Measurements from ENCODE around the gene FGD1.
A peak's percentile ranks its signal among the peaks of the same experiment; 100 is the strongest.
"Not testable (repeated sequence)": the region's sequence is repeated elsewhere in the genome, so short reads cannot be mapped to it uniquely, and the experiment has no call there.

Gene FGD1

DNA sequence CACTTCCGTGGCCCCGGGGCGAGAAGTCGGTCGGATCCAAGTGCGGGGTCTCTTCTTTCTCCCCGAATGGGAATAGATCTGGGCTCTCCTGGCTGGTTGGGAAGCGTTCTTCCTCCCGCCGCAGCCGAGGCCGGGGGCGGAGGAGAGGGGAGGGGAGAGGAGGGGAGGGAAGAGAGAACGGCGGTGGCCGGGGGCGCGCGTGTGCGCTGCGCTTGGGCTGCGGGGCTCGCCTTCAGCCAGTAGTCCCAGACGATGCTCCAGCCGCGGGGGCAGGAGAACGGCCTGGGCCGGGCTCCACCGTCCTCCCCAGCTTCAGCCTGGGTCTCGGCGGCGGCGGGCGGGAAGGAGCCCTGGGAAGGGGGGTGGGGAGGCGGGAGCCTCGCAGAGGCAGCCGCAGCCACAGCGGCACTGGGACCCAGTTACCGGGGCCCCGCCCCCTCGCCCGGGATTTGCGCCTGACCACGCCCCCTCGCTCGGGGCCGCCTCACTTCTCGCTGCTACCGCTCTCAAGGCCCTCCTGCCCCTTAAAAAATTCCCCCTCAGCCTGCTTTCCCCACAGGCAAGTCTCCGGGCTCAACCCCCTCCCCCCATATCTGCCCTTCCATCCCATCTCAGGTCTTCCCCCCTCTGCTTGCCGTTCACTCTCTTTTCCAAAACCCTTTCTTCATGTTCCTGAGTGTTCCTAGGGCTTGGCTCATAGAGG lies at the start of gene FGD1:
TSS of gene FGD1 (minus strand) at position 421 of the 703 bp plus-strand sequence. CDS start 802 bp downstream, outside the sequence.
- peak; percentile 48 for DNase-seq (ENCODE audit: low spot score)

DNA sequence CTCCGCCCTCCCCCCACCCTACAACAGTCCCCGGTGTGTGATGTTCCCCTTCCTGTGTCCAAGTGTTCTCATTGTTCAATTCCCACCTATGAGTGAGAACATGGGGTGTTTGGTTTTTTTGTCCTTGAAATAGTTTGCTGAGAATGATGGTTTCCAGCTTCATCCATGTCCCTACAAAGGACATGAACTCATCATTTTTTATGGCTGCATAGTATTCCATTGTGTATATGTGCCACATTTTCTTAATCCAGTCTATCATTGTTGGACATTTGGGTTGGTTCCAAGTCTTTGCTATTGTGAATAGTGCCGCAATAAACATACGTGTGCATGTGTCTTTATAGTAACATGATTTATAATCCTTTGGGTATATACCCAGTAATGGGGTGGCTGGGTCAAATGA lies 46.2 kb upstream of the FGD1 start:
- DNase-seq (ENCODE audit: low spot score) = not testable (repeated sequence)

DNA sequence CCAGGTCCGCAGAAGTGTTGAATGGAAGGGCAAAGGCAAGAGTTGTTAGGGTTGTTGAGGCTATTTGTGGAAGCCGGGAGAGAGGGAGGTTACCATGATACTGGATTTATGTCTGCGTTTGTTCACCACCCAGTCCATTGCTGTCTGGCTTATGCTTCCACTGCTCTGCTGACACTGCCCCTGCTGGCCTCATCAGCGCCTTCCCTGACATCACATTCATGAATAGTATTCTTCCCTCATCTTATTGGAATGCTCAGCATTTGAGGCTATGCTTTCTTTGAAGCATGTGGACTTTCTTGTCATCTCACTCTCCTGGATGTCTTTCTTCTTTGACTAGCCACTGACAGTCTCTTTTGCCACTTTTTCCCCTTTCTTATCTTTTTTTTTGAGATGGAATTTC lies 44.3 kb upstream of the FGD1 start:
- no peak for DNase-seq (ENCODE audit: low spot score)

DNA sequence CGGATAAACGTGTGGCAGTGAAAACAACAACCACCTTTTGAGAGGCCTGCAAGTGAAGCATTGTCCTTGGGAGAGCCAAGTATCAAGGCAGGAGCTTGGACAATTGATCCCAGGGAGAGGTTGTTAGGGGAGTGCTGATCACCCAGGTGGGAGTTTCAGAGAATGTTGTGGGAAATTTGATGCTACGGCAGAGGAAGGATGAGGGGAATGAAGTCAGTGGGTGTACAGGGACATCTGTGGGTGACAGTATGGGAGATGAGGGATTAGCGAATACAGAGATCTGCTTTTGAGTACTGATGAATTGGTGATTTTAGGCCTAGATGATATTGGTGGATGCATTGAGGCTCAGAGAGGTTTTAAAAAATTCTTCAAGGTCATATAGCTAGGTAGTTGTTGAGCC lies 38.2 kb upstream of the FGD1 start:
- DNase-seq (ENCODE audit: low spot score) = peak; percentile 2

DNA sequence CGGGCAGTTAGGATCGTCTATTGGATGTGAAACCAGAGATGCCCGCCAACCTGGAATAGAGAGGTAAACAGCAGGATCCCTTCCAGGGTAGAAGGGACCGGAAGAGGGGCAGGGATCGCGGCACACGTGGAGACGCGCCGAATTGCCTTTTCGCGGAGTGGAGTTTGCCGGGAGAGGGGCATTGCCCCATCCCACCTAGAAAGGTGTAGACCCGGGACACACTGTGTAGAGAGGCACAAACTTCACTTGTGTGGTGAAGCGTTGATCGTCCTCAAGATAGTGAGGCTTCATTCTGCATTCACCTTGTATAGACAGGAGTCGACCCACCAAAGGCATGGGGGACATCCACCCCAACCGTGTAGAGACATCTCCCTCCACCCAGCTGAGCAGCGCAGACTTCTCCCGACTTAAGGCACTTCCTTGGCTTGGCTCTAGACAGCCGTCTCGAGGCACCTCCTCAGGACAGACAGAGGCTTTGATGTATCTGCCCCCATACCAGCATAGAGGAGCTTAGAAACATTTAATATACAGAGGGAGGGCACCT lies 34.4 kb upstream of the FGD1 start:
- no peak for DNase-seq (ENCODE audit: low spot score)

DNA sequence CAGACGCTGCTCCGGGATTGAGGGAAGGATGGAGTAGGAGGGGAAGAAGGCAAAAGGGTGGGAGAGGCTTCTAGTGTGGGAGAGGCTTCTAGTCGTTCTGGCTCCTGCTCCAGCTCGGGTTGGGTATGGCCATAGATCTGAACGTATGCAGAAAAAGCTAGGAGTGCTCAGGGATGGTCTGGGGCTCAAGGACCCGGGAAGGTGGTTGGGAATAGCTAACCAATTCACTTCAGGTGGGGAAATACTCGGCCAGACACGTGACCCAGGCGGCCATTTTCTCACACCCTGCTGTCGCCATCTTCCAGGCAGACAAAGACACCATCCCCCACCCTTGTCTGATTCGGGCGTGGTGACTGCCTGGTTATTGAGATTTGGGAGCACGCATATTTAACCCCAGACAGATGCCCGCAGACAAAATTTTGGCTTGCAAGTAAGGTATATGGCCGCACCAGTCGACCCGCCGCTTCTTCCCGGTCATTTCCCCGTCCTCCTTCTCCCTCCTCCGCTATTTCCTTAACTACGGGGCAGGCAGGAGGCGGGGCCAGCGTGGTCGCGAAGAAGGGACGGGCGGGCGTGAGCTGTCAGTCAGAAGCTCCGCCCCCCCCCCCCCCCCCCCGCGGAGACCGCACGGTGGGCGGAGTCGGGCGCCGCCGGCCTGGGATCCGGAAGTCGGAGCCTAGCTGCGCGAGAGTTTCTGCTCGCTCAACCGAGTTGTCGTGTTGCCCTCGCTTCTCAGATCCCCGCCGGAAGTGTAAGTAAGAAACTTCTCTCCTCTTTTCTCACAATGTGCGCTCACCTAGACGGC lies 33.7 kb upstream of the FGD1 start, which contains the start of gene GNL3L:
TSS of gene GNL3L (plus strand) at position 668 of the 805 bp plus-strand sequence. CDS start 2,348 bp downstream, outside the sequence.
- DNase-seq (ENCODE audit: low spot score) = peak; percentile 92

DNA sequence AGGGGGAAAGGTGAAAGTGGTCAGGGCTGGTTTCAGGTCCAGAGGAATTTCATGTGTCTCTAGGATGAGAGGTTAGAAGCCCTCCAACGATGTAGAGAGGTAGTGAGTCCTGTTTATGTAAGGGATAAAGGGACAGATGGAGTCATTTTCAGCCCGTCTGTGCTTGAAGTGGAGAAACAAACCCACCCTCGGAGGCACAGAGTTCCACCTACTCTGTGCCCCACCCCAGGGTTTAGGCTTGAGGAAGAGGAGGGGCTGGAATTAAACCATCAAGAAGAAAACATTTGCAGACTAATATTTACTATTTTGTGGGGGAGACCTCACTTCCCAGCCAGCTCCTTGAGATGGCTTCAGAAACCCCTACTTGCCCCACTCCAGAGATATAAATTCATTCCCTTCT lies 33.1 kb upstream of the FGD1 start:
- no peak for DNase-seq (ENCODE audit: low spot score)

DNA sequence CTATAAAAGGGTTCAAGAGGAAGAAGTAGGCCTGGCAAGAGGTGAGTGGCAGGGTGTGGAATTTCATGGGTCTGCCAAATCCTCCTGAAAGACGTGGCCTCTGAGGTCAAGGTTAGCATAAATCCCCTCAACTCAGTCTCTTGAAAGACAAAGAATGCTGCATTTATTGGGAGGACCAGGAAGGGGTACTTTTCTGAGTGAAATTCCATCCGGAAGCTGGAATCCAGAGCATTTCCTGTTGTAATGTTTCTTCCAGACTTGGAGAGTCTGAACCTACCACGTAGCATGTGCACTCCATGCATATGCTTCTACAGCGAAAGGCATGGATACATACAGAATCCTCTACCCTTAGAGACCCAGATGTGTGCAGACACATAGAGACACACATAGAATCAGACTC lies 13.4 kb upstream of the FGD1 start:
- no peak for DNase-seq (ENCODE audit: low spot score)

DNA sequence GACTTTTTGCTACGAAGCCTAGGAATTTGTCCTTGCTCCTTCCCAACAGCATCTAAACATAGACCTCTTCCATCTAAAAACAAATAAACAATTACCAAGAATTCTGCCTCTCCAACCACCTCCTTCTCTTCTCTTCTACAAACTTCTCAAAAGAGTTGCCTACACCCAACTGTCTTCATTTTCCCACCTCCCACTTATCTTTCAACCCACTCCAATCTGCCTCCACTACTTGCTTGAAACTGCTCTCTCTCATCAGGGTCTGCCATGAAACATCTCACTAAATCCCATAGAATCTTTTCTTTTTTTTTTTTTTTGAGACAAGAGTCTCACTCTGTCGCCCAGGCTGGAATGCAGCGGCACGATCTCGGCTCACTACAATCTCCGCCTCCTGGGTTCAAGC lies 902 bp upstream of the FGD1 start:
- DNase-seq (ENCODE audit: low spot score) = no peak

DNA sequence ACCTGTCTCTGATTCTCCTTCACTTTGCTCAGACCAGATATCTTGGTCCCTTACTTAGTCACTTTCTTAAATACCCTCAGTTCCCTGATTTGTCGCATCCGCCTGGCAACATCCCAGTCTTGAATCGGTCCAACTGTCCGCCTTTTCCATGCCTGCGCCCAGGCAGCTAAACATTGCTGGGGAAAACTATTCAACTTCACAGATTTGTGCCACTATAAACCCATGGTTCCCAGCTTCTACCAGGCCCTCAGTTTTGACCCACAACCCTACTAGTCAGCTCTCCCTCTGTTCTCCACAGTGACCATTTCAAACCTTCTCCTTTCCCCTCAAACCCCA lies 451 bp upstream of the FGD1 start:
- DNase-seq (ENCODE audit: low spot score) = no peak

DNA sequence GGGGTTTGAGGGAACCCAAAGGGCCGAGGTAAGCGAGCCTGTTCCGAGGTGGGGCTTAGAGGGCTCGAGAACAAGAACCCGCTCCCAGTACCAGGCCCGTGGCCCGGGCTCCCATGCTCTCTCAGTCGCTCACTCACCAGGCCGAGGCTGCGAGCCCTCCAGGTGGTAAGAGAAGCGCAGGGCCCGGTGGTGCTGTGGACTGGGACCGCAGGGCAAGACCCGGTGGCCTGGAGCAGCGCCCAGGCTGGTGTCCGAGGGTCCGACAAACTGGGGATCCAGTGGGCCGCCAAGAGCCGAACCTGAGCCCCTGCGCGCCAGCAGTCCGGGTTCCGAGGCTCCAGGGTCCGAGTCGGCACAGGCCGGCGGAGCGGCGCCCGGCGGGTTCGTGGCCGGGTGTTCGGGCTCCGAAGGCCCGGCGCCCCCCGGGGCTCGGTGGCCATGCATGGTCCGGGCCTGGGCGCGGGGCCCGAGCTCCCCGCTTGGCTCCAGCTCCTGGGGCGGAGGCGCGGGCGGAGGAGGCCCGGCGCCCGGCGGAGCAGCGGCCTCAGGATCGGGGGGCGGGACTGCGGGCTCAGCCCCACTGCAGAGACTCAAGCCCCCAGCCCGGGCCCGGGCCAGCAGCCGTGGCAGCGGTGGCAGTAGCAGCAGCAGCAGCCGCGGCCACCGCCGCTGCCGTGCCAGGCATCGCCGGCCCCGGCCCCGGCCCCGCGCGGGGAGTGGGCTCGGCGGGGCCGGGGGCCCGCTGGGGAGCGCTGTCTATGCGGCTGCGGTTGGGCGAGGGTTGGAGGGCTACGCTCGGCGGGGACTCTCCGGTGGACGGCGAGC lies 833 bp downstream of the FGD1 start:
- no peak for DNase-seq (ENCODE audit: low spot score)

DNA sequence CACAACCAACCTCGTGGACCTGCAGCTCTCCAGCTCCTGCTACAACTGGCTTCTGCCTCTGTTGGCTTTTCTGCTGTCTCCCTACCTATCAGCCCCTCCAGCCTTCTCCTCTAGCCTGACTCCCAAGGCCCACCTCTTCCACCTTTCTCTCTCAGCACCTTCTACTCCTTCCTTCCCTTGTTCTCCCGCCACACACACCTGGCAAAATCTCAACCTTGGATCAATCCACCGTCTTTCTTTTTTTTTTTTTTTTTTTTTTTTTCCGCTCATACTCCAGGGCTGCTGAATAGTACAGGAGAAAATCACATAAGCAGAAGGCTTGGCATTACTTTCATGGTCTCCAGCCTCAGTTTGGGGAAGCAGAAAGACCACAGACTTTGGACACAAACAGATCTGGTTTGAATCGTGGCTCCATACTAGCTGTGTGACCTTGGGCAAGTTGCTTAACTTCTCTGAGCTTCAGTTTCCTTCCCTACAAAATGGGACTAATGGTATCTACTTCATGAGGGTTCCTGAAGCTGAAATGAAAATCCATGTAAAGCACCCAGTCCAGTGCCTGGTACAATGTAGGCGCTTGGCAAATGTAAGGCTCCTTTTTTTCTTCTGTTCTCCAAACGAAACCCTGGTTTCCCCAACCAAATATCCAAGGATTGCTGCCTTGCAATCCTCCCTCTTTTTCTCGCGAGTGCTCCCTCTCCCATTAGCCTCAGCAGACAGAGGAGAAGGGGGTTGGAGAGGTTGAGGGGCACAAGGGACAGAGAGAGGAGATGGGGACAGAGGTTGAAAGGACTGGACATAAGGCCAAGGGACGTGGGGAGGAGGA lies 1.7 kb downstream of the FGD1 start:
- peak; percentile 10 for DNase-seq (ENCODE audit: low spot score)

DNA sequence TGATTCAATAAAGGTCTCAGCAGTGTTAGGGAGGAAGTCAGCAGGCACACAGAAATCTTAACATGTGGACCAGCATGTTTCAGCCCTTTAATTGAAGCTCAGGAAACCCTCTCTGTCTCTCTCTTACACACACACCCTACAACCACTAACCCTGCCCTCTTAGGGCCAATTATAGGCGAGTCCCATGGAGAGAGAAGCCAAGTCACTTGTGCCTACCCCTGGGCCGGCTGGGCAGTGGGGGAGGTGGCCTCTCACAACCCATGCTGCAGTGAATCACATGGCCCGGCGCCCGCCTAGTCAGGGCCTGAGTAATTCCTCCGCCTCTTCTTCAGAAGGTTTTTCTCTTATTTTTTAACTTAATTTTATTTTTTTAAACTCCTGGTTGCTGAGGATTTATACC lies 3.7 kb downstream of the FGD1 start:
- no peak for DNase-seq (ENCODE audit: low spot score)

DNA sequence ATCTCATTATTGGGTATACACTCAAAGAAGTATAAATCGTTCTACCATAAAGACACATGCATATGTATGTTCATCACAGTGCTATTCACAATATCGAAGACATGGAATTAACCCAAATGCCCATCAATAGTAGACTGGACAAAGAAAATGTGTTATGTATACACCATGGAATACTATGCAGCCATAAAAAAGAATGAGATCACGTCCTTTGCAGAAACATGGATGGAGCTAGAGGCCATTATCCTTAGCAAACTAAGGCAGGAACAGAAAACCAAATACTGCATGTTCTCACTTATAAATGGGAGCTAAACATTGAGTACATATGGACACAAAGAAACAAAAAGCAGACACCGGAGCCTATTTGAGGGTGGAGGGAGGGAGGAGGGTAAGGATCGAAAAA lies 6.2 kb downstream of the FGD1 start:
- not testable (repeated sequence) for DNase-seq (ENCODE audit: low spot score)

DNA sequence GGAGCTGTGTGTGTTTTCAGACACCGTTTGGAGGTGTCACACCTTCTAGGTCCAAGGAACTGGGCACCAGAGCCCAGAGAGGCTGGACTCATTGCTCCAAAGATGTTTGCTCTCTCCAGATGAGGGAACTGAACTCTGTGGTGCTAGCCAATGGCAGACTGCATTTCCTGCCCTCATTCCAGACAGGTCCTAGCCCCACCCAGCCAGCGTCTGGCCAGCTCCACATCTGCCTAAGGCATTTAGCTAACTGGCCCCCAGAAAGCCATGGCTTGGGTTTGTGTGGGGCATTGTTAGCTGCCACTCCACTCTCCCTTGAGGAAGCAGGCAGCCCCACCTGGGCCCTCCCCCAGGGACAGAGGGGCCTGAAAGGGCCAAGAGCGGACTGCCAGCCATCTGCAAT lies 11.4 kb downstream of the FGD1 start:
- no peak for DNase-seq (ENCODE audit: low spot score)

DNA sequence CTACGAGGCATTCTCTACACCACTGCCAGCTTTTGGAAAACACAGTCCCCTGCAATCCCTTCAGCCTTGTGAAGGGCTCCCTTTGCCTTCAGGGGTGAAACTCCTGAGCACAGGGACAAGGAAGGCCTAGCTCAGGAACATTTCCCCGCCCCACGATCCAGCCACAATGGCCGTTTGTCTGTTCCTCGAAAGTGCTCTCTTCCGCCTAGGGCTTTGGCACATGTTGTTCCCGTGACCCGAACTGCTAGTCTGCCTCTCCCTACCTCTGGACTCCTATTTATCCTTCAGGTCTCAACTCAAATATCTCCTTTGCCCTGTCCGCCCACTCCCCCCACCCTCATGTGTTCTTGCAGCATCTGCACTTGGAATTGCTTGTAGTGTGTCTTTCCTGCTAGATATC lies 12.1 kb downstream of the FGD1 start:
- no peak for DNase-seq (ENCODE audit: low spot score)

DNA sequence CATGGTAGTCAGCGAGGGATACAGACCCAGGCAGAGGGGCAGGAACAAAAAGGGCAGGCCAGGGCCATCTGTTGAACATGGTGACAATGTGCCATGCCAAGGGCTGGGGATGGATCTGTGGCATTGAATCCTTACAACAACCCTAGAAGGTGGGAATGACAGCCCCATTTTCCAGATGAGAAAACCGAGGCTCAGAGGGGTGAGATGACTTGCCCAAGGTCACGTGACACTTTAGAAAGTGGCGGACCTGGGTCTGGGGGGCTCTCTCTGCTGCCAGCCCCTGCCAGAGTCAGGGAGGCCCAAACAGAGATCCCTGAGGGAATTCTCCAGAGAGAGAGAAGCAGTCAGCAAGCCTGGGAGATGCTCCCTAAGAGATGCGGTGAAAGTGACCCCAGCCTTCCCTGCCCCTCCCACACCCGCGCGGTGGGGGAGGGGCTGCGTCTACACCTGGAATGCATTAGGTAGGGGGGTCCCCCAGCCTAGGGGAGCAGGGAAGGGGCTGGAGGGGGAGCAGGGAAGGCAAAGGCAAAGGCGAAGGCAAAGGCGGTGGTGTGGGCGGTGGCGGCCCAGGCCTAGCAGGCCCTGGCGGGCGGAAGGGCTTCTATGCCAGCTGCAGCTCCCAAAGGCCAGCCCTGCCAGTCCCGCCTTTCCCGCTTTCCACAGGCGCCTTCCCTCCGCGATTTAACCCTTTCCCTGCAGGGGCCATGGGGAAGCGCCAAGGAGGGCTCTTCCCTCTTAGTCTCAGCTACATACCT lies 13.0 kb downstream of the FGD1 start:
- no peak for DNase-seq (ENCODE audit: low spot score)

DNA sequence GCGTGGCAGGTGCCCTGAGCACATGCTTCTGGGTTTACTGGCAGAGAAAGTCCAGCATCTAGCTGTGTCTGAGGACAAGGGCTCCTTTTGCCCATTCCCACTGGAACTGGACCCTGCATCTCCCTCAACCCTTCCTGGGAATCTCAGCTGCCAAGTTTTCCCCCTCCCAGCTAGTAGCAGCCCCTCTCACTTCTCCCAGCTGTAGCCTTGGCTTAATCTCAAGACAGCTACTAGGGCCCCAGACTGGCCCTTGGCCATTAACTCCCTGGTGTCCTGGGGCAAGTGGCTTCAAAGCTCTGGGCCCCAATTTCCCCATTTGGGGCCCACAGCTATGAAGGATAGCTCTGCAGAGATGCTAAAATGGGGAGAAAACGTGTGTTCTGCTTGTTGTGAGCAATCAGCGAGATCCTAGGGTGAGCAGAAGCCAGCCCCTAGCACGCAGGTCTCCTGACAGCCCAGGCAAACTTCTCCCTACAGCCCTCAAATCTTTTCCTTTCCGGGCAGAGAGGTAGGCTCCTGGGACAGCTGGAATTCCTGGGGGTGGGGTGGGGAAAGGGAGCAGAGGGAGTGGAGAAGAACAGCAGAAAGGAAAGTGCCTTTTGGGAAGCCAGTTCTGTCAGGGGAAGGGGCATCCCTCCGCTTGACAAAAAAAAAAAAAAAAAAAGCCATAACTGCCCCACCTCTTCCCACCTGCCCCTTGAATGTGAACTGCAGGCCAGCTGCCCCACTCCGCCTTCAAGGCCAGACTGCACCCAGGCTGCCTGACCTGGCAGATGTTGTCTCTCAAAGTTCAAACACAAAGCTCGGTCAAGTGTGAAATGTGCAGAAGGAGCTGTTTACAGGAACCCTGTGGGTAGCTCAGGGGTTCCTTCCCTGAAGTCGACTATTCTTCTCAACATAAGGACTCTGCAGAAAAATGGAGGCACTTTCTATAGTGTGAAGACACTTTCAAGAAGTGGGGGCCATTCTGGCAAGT lies 16.6 kb downstream of the FGD1 start:
- no peak for DNase-seq (ENCODE audit: low spot score)

Data from Ammon's horn (tissue), 1 donor.